Omental fat pad (tissue), 4 donors: ENCODE results near the gene NR2E1. TPM values are rescaled to one million over a fixed set of nuclear protein-coding genes. Genes with fewer than 3 reads are reported as not detected.

ENCODE experiments used
- ATAC-seq: fragments of 150-250 bp; one replicate; pipeline ENCODE4 v1.9.1; 2016; ENCODE audit warnings: mild to moderate bottlenecking, moderate library complexity; ENCODE audit not compliant: low FRiP score
- DNase-seq: peaks from one replicate; pipeline ENCODE4 v3.0.0-alpha.2; 2019; ENCODE audit warnings: low spot score
- total RNA-seq, 4 donors: library from RNA; depleted of rRNA; stranded (reverse); fragments of >200 nt; gene quantifications; one replicate each; pipeline ENCODE4 v1.1.0, GENCODE V29; 2016
- TF ChIP-seq, protein P1 (sequence below), 3 donors: fragments of 450-650 bp; IDR thresholded peaks; one replicate each; pipeline ENCODE4 v1.5.1; 2016 to 2017; ENCODE audit warnings: antibody characterized with exemption in 3 of 3, mild to moderate bottlenecking in 3 of 3, moderate library complexity in 2 of 3

Gene NR2E1
- total RNA-seq, 4 donors from 2014 or later = not detected

DNA sequence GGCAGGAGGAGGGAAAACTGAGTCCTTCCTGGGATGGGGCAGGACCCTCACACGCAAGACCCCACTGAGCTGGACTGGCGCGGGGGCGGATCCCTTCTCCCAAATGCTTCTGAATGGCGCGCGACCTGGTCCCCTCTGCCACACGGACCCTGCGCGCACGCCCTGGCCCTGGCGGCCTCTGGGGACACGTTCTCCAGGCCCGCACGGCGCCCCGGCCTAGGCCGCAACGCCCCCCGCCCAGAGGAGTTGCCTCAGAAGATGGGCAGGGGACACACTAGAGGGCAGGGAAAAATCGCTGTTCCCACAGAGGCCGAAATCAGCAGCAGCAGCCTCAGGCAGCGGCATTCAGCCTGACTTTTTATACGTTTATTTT is 46.1 kb upstream of the NR2E1 start:
- TF ChIP-seq, protein P1, sequence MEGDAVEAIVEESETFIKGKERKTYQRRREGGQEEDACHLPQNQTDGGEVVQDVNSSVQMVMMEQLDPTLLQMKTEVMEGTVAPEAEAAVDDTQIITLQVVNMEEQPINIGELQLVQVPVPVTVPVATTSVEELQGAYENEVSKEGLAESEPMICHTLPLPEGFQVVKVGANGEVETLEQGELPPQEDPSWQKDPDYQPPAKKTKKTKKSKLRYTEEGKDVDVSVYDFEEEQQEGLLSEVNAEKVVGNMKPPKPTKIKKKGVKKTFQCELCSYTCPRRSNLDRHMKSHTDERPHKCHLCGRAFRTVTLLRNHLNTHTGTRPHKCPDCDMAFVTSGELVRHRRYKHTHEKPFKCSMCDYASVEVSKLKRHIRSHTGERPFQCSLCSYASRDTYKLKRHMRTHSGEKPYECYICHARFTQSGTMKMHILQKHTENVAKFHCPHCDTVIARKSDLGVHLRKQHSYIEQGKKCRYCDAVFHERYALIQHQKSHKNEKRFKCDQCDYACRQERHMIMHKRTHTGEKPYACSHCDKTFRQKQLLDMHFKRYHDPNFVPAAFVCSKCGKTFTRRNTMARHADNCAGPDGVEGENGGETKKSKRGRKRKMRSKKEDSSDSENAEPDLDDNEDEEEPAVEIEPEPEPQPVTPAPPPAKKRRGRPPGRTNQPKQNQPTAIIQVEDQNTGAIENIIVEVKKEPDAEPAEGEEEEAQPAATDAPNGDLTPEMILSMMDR (IDR thresholded peaks at IDR 0.05) = no peak
- DNase-seq (no peak), ATAC-seq (no peak)

DNA sequence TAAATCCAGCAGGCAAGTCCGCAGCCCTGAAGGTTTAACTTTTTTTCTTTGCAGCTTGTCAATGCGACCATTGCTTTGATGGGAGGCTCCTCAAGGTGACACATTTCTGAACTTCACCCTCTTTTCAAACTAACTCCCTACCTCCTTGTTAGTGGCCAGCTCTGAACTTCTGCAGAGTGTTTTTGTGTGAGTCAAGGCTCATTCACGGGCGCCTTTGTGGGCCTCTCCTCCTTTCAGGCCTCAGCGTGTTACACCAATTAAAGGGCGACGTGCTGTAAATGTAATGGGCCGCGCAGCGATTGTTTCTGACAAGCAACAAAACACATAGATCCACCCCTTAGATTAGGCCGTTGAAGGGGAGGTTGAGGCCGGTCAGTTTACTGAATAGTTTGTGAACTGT is 45.5 kb upstream of the NR2E1 start:
- TF ChIP-seq, protein P1 (IDR thresholded peaks at IDR 0.05) = no peak
- DNase-seq = no peak
- no peak for ATAC-seq

DNA sequence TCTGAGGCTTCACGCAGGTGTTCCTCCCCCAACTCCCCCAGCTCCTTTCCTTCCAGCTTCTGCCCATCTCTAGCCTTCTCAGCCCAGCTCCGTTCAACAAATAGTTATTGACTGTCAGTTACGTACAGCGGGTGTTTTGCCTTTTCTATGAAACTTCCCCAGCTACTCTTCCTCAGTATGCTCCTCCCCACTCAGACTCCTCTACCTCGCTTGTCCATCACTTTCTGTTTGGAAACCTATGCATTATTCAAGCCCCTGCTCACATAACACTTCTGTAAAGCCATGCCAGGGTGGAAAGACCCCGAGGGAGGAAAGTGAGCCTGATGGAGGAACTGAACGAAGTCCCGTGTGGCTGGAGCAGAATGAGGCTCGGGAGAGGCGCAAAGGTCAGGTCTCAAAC is 44.2 kb upstream of the NR2E1 start:
- DNase-seq (no peak), ATAC-seq (no peak)
- TF ChIP-seq, protein P1 (IDR thresholded peaks at IDR 0.05) = no peak

DNA sequence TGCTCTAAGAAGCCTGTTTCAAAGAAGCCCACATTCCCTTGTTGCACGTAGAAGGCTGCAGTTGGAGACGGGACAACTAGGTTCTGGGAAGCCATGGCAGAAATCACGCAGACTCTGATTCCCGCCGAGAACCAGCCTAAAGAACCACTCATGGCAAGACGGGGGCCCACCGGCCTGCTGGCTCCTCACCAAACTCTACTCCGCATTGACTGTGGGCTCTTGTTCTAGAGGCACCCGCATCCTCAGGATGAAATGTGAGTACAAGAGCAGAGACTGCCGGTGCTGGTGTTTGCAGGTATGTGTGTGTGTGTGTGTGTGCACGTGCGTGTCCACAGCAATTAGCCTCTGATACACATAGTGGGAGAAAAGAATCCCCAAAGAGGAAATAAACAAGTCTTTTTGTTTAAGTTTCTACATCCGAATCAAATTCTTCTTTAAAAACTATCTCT is 42.3 kb upstream of the NR2E1 start:
- DNase-seq = no peak
- TF ChIP-seq, protein P1 (IDR thresholded peaks at IDR 0.05) = no peak
- no peak for ATAC-seq

DNA sequence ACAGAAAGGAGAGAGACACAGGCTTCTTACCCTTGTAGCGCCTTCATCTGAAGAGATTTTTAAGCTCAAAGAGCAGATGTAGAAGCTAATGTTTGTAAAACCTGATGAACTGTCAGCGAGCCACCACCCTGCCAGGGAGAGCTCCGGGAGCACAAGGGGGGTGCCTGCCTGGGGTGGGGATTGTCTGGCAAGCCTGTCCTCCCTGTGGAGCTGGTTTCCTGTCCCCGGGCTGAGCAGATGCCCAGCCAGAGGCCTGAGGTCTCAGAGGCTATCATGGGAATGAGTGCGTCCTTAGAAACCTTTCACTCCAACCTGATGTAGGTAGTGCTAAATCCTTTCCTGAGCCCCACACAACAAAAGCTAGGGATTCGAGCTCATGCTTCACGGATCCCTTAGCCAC is 41.9 kb upstream of the NR2E1 start:
- DNase-seq = no peak
- no peak for ATAC-seq
- TF ChIP-seq, protein P1 (IDR thresholded peaks at IDR 0.05) = no peak

DNA sequence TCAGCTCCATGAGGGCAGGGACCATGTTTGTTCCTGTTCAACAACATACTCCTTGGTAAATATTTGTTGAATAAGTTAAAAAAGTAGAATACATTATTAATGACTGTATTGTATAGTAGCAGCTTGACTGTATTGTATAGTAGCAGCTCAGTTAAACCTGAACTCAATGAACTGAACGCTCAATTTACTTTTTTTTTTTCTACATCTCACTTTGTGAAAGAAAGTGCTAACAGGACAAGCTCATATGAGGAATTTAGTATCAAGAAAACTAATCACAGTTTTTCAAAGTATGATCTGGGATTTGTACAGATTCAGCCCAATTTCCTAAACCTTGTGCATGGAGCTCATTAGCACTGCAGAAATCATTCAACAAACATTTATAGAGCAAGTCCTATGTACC is 38.8 kb upstream of the NR2E1 start:
- DNase-seq = no peak
- TF ChIP-seq, protein P1 (IDR thresholded peaks at IDR 0.05) = no peak
- ATAC-seq = no peak

DNA sequence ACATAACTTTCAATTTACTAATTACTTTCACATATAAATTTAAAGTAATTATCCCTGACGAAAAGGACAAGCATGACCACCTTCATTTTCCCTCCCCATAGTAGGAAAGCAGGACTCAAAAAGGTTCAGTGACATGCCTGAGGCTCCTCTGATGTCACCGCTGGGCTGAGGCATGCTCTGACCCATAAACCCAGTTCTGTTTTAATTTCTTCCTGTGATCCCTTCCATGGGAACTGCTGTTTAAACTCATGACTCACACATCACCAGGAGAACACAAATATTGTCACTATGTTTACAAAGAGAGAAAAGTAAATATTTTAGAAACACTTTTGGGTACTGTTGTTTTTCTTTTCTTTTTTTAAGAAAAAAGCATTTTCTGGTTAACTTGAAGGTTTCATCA is 38.0 kb upstream of the NR2E1 start:
- ATAC-seq (no peak), DNase-seq (no peak)
- TF ChIP-seq, protein P1 (IDR thresholded peaks at IDR 0.05) = no peak
